BE2C (cell line): ENCODE data around the gene COL15A1.

Experiments
- DNase-seq: peaks from one replicate; pipeline ENCODE4 v3.0.0-alpha.2; 2020
- H3K27me3 ChIP-seq: fragments of 250-450 bp; sonication (Bioruptor Pico); 2 replicates; pipeline ENCODE4 v1.5.1; 2020; ENCODE audit warnings: mild to moderate bottlenecking
- H3K36me3 ChIP-seq: fragments of 250-450 bp; sonication (Bioruptor Pico); 2 replicates; pipeline ENCODE4 v1.5.1; 2020; ENCODE audit warnings: mild to moderate bottlenecking
- H3K4me1 ChIP-seq: fragments of 250-450 bp; sonication (Bioruptor Pico); 2 replicates; pipeline ENCODE4 v1.5.1; 2020
- H3K4me3 ChIP-seq: 2 replicates; pipeline ENCODE4 v1.5.1; 2011; ENCODE audit warnings: low read depth, low read length
- H3K9me3 ChIP-seq: fragments of 250-450 bp; sonication (Bioruptor Pico); 2 replicates; pipeline ENCODE4 v1.5.1; 2020
- TF ChIP-seq, protein P1 (sequence below): IDR thresholded peaks from 2 replicates; pipeline ENCODE4 v1.5.1; 2012; ENCODE audit warnings: mild to moderate bottlenecking, low read depth, low read length

The COL15A1 gene

DNA sequence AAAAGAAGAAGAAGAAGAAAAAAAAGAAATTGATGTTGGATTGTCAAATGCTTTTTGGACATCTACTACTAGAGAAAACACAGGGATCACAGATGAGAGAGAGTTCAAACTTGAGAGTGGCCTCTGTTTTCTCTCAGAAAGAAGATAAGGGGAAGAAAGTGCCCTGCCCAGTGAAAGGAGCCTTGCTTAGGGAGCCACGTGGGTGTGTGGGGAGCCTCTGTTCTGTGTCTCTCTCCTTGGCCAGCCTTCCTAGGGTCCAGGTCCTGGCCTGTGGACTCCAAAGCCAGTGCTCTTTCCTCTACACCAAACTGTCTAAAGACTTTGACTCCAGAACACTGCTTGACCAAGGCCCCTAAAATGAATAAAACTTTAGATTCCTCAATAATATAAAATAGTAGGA lies 22.0 kb upstream of the COL15A1 start:
- Histone ChIP-seq H3K4me1 (no peaks in the 10 kb centered on the region), H3K4me3 (no peak overlapping the region), H3K36me3 (no peaks in the 10 kb centered on the region), H3K9me3 (no peaks in the 10 kb centered on the region), H3K27me3 (peaks cover 8% of the 10 kb centered on the region)
- TF ChIP-seq, protein P1, sequence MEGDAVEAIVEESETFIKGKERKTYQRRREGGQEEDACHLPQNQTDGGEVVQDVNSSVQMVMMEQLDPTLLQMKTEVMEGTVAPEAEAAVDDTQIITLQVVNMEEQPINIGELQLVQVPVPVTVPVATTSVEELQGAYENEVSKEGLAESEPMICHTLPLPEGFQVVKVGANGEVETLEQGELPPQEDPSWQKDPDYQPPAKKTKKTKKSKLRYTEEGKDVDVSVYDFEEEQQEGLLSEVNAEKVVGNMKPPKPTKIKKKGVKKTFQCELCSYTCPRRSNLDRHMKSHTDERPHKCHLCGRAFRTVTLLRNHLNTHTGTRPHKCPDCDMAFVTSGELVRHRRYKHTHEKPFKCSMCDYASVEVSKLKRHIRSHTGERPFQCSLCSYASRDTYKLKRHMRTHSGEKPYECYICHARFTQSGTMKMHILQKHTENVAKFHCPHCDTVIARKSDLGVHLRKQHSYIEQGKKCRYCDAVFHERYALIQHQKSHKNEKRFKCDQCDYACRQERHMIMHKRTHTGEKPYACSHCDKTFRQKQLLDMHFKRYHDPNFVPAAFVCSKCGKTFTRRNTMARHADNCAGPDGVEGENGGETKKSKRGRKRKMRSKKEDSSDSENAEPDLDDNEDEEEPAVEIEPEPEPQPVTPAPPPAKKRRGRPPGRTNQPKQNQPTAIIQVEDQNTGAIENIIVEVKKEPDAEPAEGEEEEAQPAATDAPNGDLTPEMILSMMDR, result no peak
- no peak for DNase-seq

DNA sequence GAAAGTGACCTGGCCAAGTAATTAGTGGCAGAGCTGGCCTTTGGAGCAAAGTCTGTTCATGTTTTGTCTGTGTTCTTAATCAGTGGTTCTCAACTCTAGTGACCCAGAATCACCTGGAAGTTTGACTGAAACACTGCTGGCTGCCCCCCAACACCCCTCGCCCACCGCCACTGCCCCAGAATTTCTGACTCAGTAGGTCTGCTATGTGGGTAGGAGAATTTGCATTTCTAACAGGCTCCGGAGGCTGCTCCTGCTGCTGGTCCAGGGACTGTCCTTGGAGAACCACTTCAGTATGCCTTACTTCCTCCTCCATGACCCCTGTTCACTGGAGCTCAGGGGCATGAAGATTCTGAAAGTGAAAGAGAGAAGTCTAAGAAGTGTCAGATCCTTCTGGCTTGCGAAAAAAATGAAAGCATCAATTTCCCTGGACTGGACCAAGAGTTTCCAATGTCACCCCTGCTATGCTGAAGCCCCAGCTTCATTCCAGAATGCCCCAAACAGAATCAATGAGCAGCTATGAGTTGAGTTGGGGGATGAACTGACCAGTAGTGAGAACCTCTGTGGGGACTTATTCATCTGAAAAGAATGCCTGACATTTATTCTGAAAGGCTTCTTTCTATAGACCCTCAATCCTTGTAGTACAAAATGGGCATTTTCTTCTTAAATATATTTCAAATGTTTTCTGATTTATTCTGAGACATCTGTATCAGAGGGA lies 20.8 kb upstream of the COL15A1 start:
- TF ChIP-seq, protein P1, result no peak
- Histone ChIP-seq H3K27me3 (peaks cover 8% of the 10 kb centered on the region), H3K4me1 (no peaks in the 10 kb centered on the region), H3K4me3 (no peak overlapping the region), H3K36me3 (no peaks in the 10 kb centered on the region), H3K9me3 (no peaks in the 10 kb centered on the region)
- DNase-seq, result no peak

DNA sequence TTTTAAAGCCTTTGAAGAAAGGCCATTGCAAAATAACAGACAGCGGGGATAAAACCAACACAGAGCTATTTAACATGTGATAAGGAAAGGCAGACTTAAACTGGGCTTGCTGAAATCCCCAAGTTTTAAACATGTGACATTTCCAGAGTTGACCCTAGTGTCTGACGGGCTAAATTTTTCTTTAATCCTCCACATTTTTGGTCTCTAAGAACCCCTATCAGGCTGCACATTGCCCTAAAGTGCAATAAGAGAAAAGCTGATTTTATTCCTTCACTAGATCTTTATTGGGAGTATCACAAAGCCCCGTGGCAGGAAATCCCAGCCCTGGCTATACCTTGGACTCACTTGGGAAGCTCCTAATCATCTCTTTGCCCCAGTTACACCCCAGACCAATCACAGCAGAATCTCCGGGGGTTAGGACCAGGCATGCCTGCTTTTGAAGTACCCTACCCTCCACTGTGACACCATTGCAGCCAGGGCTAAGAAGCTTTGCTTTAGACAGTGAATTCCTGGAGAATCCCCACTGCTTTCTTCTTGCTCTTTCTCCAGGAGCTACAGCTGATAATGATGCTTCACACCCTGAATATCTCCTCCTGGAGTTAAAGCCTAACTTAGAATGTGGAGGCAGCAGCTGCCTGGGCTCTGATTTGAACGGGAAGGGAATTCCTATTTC lies 20.1 kb upstream of the COL15A1 start:
- Histone ChIP-seq H3K27me3 (peaks cover 10% of the 10 kb centered on the region), H3K4me3 (no peak overlapping the region), H3K9me3 (no peaks in the 10 kb centered on the region), H3K36me3 (no peaks in the 10 kb centered on the region), H3K4me1 (no peaks in the 10 kb centered on the region)
- TF ChIP-seq, protein P1, result no peak
- DNase-seq, result no peak

DNA sequence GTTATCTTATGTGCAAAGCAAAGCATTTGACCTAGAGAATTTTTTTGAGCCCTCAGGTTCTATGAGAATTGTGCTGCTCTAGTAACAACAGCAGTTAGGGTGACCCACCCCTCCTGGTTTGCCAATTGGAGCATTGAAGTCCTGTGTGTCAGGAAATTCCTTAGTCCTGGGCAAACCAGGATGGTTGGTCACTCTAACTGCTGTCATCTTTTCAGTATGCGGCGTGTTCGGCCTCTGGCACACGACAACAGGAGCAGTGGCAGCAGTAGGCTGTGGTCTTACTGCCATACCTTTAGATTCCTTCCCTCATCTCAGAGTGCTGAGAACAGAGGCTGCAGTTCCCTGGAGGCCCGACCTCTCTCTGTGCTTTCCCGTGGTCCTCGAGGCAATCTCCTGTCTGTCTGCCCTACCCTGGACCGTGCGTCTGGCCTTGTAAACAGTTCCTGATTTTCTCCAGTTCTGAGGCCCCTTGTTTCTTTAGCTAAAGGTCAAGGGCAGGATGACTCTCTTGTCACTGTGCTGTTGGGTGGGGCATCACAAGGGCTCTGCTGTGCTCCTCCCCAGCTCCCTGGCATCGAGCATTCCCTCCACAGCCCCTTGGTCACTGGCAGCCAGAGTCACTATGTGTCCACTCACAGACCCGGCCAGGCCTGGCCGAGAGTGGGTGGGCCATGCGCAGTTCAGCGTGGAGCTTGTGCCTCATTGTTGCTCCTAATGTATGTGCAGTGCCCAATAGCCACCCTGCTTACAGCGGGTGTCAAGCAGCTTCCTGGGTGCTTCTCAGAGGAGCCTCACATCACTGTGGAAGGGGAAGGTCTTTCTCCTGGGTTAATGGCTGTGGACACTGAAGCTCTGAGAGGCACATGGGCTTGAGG lies 18.5 kb upstream of the COL15A1 start:
- no peaks in the 10 kb centered on the region for H3K4me1 ChIP-seq
- TF ChIP-seq, protein P1, result no peak
- H3K36me3 ChIP-seq, result no peaks in the 10 kb centered on the region
- H3K27me3 ChIP-seq, result peaks cover 22% of the 10 kb centered on the region
- no peaks in the 10 kb centered on the region for H3K9me3 ChIP-seq
- DNase-seq, result no peak
- H3K4me3 ChIP-seq, result no peak overlapping the region

DNA sequence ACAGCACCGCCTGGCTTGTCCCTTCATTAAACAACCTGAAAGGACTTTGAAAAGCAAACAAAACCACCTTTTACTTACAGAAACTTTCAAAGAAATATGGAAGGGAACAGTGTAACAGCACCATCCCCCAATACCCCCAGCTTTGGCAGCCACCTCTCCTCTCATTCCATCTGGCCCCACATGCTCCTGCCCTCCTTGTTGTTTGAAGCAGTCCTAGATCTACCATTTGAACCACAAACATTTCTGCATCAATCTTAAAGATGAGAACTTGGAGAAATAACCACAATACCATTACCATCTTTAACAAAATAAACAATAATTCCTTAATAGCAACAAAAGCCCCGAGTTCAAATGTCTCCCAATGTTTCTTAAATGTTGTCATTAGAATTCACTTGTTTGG lies 17.8 kb upstream of the COL15A1 start:
- H3K9me3 ChIP-seq, result no peaks in the 10 kb centered on the region
- H3K4me1 ChIP-seq, result no peaks in the 10 kb centered on the region
- no peak for DNase-seq
- H3K36me3 ChIP-seq, result no peaks in the 10 kb centered on the region
- peaks cover 26% of the 10 kb centered on the region for H3K27me3 ChIP-seq
- no peak overlapping the region for H3K4me3 ChIP-seq
- TF ChIP-seq, protein P1, result no peak
